Kidney (tissue), 14 donors: ENCODE measurements around the gene URAD. TPM values are rescaled to one million over a fixed set of nuclear protein-coding genes. Genes with fewer than 3 reads are reported as not detected.

ENCODE experiments used
- DNase-seq, 5 donors: peaks; one replicate each; pipeline ENCODE4 v3.0.0-alpha.2; 2013 to 2020
- FAIRE-seq: peaks from 2 replicates; lab custom pipeline; 2012; peaks lifted over from hg19 to GRCh38; lab: Jason Lieb, UNC
- H3K27ac ChIP-seq, 2 donors: one replicate each; pipeline ENCODE4 v1.7.0; 2013; ENCODE audit warnings: low read depth in 2 of 2, low read length in 2 of 2, inconsistent platforms in 1 of 2
- H3K27me3 ChIP-seq: one replicate; pipeline ENCODE4 v1.7.1; 2013; ENCODE audit warnings: low read length, inconsistent platforms; ENCODE audit not compliant: control insufficient read depth, insufficient read depth
- H3K36me3 ChIP-seq, 3 donors: one replicate each; pipeline versions ENCODE4 v1.7.0 to v1.7.1; 2013; ENCODE audit warnings: low read length in 3 of 3, control low read depth in 1 of 3, inconsistent platforms in 1 of 3; ENCODE audit not compliant: insufficient read depth in 3 of 3, control insufficient read depth in 2 of 3
- H3K4me1 ChIP-seq, 3 donors: one replicate each; pipeline versions ENCODE4 v1.7.0 to v1.7.1; 2013; ENCODE audit warnings: low read length in 3 of 3, inconsistent platforms in 1 of 3, low read depth in 1 of 3; ENCODE audit not compliant: control insufficient read depth in 2 of 3, insufficient read depth in 2 of 3
- H3K4me3 ChIP-seq, 3 donors: one replicate each; pipeline versions ENCODE4 v1.7.0 to v1.8.1; 2013; ENCODE audit warnings: low read length in 3 of 3, control low read depth in 1 of 3, inconsistent platforms in 1 of 3
- H3K9ac ChIP-seq, 3 donors: one replicate each; pipeline versions ENCODE4 v1.7.0 to v1.7.1; 2013; ENCODE audit warnings: low read length in 3 of 3, control low read depth in 1 of 3, inconsistent platforms in 1 of 3
- H3K9me3 ChIP-seq, 3 donors: one replicate each; pipeline versions ENCODE4 v1.7.0 to v1.7.1; 2013; ENCODE audit warnings: low read length in 3 of 3, control low read depth in 1 of 3, inconsistent platforms in 1 of 3; ENCODE audit not compliant: control insufficient read depth in 2 of 3, insufficient read depth in 1 of 3
- intact Hi-C: fragments of 100-400 bp; cut with DNase I; formaldehyde crosslinking; loops from one replicate; pipeline ENCODE4 v1.11.1; 2022
- polyA plus RNA-seq: library from polyadenylated mRNA; stranded (reverse); fragments of 350-450 nt; fragmentation: Illumina TruSeq; extraction: RNeasy Lipid Tissue Mini Kit (QIAGEN cat#74804); gene quantifications from one replicate; pipeline ENCODE4 v1.2.3, GENCODE V29; 2014; ENCODE audit warnings: low read depth, low replicate concordance; ENCODE audit not compliant: insufficient read depth
- total RNA-seq: library from RNA; stranded (reverse); fragmentation: NEBNext Ultra II Directional; extraction: Animal tissue kit (Norgen Biotek cat#: 25700); gene quantifications from one replicate; pipeline ENCODE4 v1.2.1, GENCODE V29; 2021
- TF ChIP-seq, protein P1 (sequence below): IDR thresholded peaks from 3 replicates; pipeline ENCODE4 v1.5.1; 2012; ENCODE audit warnings: mild to moderate bottlenecking, moderate library complexity, borderline replicate concordance; ENCODE audit not compliant: insufficient read depth; ENCODE audit errors: extremely low read depth
- donor health status: control.
- donor health status: control.
- donor health status: control.
- donor health status: control.
- donor health status: control.
- donor health status: DM: yes; HTN: yes; CAD: no.
- donor health status: Normal renal cell carcinoma (clear cell type).

URAD gene
- total and polyA plus RNA-seq, 2 donors from 2014 or later: not detected

GRCh38 chr13:27980280-27980998, 8.1 kb downstream of the URAD start:
- Histone ChIP-seq H3K36me3 (no peaks in the 10 kb centered on the region), H3K9me3 (no peaks in the 10 kb centered on the region), H3K9ac (no peak overlapping the region), H3K4me1 (peaks cover 0 to 2% (median 0%) of the 10 kb centered on the region in 3 donors), H3K4me3 (peak overlapping the region in 1 of 3 donors; percentile 49), H3K27ac (no peak overlapping the region), H3K27me3 (peaks cover 61% of the 10 kb centered on the region)
- DNase-seq: peak in 1 of 5 donors; percentile 51
- TF ChIP-seq, protein P1, sequence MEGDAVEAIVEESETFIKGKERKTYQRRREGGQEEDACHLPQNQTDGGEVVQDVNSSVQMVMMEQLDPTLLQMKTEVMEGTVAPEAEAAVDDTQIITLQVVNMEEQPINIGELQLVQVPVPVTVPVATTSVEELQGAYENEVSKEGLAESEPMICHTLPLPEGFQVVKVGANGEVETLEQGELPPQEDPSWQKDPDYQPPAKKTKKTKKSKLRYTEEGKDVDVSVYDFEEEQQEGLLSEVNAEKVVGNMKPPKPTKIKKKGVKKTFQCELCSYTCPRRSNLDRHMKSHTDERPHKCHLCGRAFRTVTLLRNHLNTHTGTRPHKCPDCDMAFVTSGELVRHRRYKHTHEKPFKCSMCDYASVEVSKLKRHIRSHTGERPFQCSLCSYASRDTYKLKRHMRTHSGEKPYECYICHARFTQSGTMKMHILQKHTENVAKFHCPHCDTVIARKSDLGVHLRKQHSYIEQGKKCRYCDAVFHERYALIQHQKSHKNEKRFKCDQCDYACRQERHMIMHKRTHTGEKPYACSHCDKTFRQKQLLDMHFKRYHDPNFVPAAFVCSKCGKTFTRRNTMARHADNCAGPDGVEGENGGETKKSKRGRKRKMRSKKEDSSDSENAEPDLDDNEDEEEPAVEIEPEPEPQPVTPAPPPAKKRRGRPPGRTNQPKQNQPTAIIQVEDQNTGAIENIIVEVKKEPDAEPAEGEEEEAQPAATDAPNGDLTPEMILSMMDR: no peak
- intact Hi-C loops: loop anchor here (10.0 kb wide), 1 partner anchor 616 kb away; no protein-coding TSS in a partner anchor
- no peak for FAIRE-seq

DNA sequence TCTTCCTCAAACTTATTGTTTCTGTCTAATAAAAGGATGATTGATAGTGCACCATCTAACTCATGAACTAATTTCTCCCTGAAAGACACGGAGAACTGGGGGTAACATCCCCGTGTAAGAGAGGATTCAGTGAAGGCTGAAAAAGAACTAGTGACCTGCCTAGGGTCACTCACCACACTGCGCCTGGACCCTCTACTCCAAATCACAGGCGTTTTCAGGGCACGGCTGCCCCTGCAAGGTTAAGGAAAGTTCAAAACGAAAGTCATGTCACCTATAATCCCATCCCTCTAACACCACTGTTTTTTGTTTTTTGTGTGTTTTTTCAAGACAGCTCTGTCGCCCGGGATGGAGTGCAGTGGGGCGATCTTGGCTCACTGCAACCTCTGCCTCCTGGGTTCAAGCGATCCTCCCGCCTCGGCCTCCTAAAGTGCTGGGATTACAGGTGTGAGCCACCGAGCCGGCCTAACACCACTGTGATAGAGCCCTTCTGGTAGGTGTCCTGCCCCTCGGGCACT, 8.7 kb downstream of the URAD start:
- no peak for DNase-seq

DNA sequence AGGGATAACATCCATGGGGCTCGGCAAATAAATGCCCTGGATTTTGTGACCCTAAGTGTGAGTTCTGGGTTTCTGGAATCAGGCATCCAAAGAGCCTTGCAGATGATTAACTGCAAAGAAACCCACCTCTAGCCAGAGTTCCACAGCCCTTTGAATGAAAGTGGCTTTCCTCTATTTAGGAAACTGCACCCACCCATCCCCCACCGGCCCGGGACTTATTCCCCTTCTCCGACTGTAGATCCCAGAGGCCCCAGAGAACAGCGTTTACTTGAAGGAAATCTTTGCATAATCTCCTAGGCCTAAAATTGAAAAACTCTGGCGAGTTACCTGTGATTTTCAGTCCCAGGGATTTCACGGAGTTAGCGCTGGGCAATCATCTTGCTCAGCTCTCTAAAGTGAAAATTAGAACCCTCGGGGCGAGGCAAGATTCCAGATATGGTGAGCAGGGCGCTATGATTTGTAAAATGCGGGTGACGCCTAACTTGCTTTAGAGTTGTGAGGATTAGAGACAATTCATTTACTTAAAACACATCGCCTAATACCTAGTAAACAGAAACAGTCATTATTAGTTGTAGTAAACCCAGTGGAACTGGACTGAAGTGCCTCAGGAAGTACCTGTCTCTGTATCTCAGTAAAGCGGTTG, 9.4 kb downstream of the URAD start:
- intact Hi-C loops: no loop called here

More for the DNA sequence above, 8.7 kb downstream of the URAD start:
- intact Hi-C loops: loop anchor here (10.0 kb wide), 1 partner anchor 615 kb away; no protein-coding TSS in a partner anchor
- Histone ChIP-seq H3K4me3 (peak overlapping the region in 1 of 3 donors; percentile 49), H3K9me3 (no peaks in the 10 kb centered on the region), H3K9ac (no peak overlapping the region), H3K27ac (no peak overlapping the region), H3K4me1 (peaks cover 0 to 2% (median 0%) of the 10 kb centered on the region in 3 donors), H3K36me3 (no peaks in the 10 kb centered on the region), H3K27me3 (peaks cover 66% of the 10 kb centered on the region)
- TF ChIP-seq, protein P1: no peak
- FAIRE-seq: no peak

More for the DNA sequence above, 9.4 kb downstream of the URAD start:
- Histone ChIP-seq H3K9ac (no peak overlapping the region), H3K9me3 (no peaks in the 10 kb centered on the region), H3K36me3 (no peaks in the 10 kb centered on the region), H3K27me3 (peaks cover 71% of the 10 kb centered on the region), H3K4me3 (no peak overlapping the region), H3K4me1 (peaks cover 0 to 2% (median 0%) of the 10 kb centered on the region in 3 donors), H3K27ac (no peak overlapping the region)
- FAIRE-seq (no peak), DNase-seq (no peak)
- TF ChIP-seq, protein P1: no peak
